ENCODE data around the gene ICA1. TPM values are rescaled to one million over a fixed set of nuclear protein-coding genes. Genes with fewer than 3 reads are reported as not detected.

Gene ICA1
- total RNA-seq, 1 donor from 2014 or later = 54.9 TPM

GRCh38 chr7:8130663-8131062 is 131.3 kb downstream of the ICA1 start:
- no peaks in the 10 kb centered on the region for H3K9me3 ChIP-seq (replicated peaks)
- no peak for DNase-seq
- H3K36me3 ChIP-seq = peaks cover 26% of the 10 kb centered on the region
- TF ChIP-seq CTCF (IDR thresholded peaks at IDR 0.05; ENCODE audit: borderline replicate concordance) = no peak
- H3K4me1 ChIP-seq = no peaks in the 10 kb centered on the region
- no peak overlapping the region for H3K27ac ChIP-seq (replicated peaks)
- intact Hi-C loops (cut with micrococcal nuclease) = no loop called here
- H3K27me3 ChIP-seq (ENCODE audit: low read depth) = no peaks in the 10 kb centered on the region
- no peak overlapping the region for H3K4me3 ChIP-seq

- peaks cover 30% of the 10 kb centered on the region for H3K36me3 ChIP-seq
- no peak overlapping the region for H3K4me3 ChIP-seq
- no peak overlapping the region for H3K27ac ChIP-seq (replicated peaks)
- no peak for TF ChIP-seq CTCF (IDR thresholded peaks at IDR 0.05; ENCODE audit: borderline replicate concordance)
- H3K9me3 ChIP-seq (replicated peaks) = no peaks in the 10 kb centered on the region
- no peaks in the 10 kb centered on the region for H3K4me1 ChIP-seq
- H3K27me3 ChIP-seq (ENCODE audit: low read depth) = no peaks in the 10 kb centered on the region
- intact Hi-C loops (cut with micrococcal nuclease) = no loop called here
- DNase-seq = no peak
Measured at GRCh38 chr7:8129318-8129659, 132.7 kb downstream of the ICA1 start.

GRCh38 chr7:8128449-8129317 is 133.3 kb downstream of the ICA1 start:
- Histone ChIP-seq H3K36me3 (peaks cover 32% of the 10 kb centered on the region), H3K27me3 (ENCODE audit: low read depth) (no peaks in the 10 kb centered on the region), H3K27ac (replicated peaks) (no peak overlapping the region), H3K4me1 (no peaks in the 10 kb centered on the region), H3K4me3 (no peak overlapping the region), H3K9me3 (replicated peaks) (no peaks in the 10 kb centered on the region)
- DNase-seq = no peak
- intact Hi-C loops (cut with micrococcal nuclease) = no loop called here
- TF ChIP-seq CTCF (IDR thresholded peaks at IDR 0.05; ENCODE audit: borderline replicate concordance) = no peak

GRCh38 chr7:8126601-8127167 is 135.3 kb downstream of the ICA1 start:
- Histone ChIP-seq H3K27me3 (ENCODE audit: low read depth) (no peaks in the 10 kb centered on the region), H3K4me3 (no peak overlapping the region), H3K4me1 (no peaks in the 10 kb centered on the region), H3K9me3 (replicated peaks) (no peaks in the 10 kb centered on the region), H3K36me3 (peaks cover 40% of the 10 kb centered on the region), H3K27ac (replicated peaks) (no peak overlapping the region)
- DNase-seq = no peak
- intact Hi-C loops (cut with micrococcal nuclease) = no loop called here
- TF ChIP-seq CTCF (IDR thresholded peaks at IDR 0.05; ENCODE audit: borderline replicate concordance) = no peak

- intact Hi-C loops (cut with micrococcal nuclease) = no loop called here
- DNase-seq = no peak
- no peaks in the 10 kb centered on the region for H3K4me1 ChIP-seq
- no peak for TF ChIP-seq CTCF (IDR thresholded peaks at IDR 0.05; ENCODE audit: borderline replicate concordance)
- no peak overlapping the region for H3K4me3 ChIP-seq
- H3K9me3 ChIP-seq (replicated peaks) = no peaks in the 10 kb centered on the region
- H3K27me3 ChIP-seq (ENCODE audit: low read depth) = no peaks in the 10 kb centered on the region
- peaks cover 43% of the 10 kb centered on the region for H3K36me3 ChIP-seq
- H3K27ac ChIP-seq (replicated peaks) = no peak overlapping the region
Measured at GRCh38 chr7:8125680-8126444, 136.1 kb downstream of the ICA1 start.
